Lung microvascular endothelial cell (primary cell): ENCODE results near the gene TSPAN3. TPM values are rescaled to one million over a fixed set of nuclear protein-coding genes. Genes with fewer than 3 reads are reported as not detected.

Experiments used
- total RNA-seq: library from RNA; depleted of rRNA; stranded (reverse); fragments of >200 nt; gene quantifications from 2 replicates; pipeline ENCODE4 v1.2.1, GENCODE V29; 2014

TSPAN3 gene
- total RNA-seq, 1 donor from 2014 or later: 170 TPM

Other genes with a start within 250 kb of the TSPAN3 start
- 3.9 and 11.5 TPM in 2 replicates for gene SCAPER, start 165.8 kb downstream of the TSPAN3 start, total RNA-seq
- gene RCN2, start 139.4 kb downstream of the TSPAN3 start, total RNA-seq: 28.1 and 42.3 TPM in 2 replicates
- under 0.01 and 0.40 TPM in 2 replicates for gene PSTPIP1, start 76.0 kb downstream of the TSPAN3 start, total RNA-seq